GM10248 (cell line): Measurements from ENCODE around the gene ROBO1.

ENCODE experiments used
- CTCF ChIA-PET: fragments of 300-600 bp; sonication (Branson Sonifier 250); formaldehyde crosslinking; extraction: SDS; loops from one replicate; lab custom pipeline; 2021; ENCODE audit warnings: antibody characterized with exemption; lab: Yijun Ruan, JAX
- POLR2A ChIA-PET: fragments of 350-650 bp; sonication (Branson Sonifier 250); formaldehyde crosslinking; extraction: SDS; loops from one replicate; lab custom pipeline; 2020; ENCODE audit warnings: antibody characterized with exemption; lab: Yijun Ruan, JAX
- DNase-seq: peaks from one replicate; pipeline ENCODE4 v3.0.0; 2012; ENCODE audit errors: extremely low spot score
- CTCF ChIP-seq: IDR thresholded peaks from 2 replicates; pipeline ENCODE4 v1.5.1; 2012; ENCODE audit warnings: mild to moderate bottlenecking, low read depth; ENCODE audit errors: extremely low read depth, missing control alignments, control extremely low read depth

The ROBO1 gene

GRCh38 chr3:78911394-78911793 is 856.4 kb downstream of the ROBO1 start:
- ChIA-PET POLR2A (no interaction called here), CTCF (no interaction called here)
- DNase-seq, result no peak
- TF ChIP-seq CTCF, result no peak

GRCh38 chr3:78908236-78908635 is 859.6 kb downstream of the ROBO1 start:
- CTCF ChIA-PET, result interaction anchor here (1.2 kb wide), 1 partner anchor 22 kb away, joined by 3 read pairs; no protein-coding TSS in a partner anchor
- no peak for DNase-seq

GRCh38 chr3:78907367-78907766 is 860.4 kb downstream of the ROBO1 start:
- DNase-seq, result no peak
- ChIA-PET CTCF (no interaction called here), POLR2A (no interaction called here)
- no peak for TF ChIP-seq CTCF

More at GRCh38 chr3:78908236-78908635, 859.6 kb downstream of the ROBO1 start:
- POLR2A ChIA-PET, result no interaction called here
- no peak for TF ChIP-seq CTCF

GRCh38 chr3:78906930-78907329 is 860.9 kb downstream of the ROBO1 start:
- ChIA-PET CTCF (interaction anchor here (1.4 kb wide), 1 partner anchor 17 kb away, joined by 4 read pairs; no protein-coding TSS in a partner anchor), POLR2A (no interaction called here)
- DNase-seq, result no peak
- no peak for TF ChIP-seq CTCF

GRCh38 chr3:78906245-78906644 is 861.6 kb downstream of the ROBO1 start:
- TF ChIP-seq CTCF, result no peak
- ChIA-PET POLR2A (no interaction called here), CTCF (interaction anchor here (1.4 kb wide), 1 partner anchor 18 kb away, joined by 4 read pairs; no protein-coding TSS in a partner anchor)
- DNase-seq, result no peak

- no peak for DNase-seq
- TF ChIP-seq CTCF, result no peak
- ChIA-PET POLR2A (no interaction called here), CTCF (interaction anchor here (1.4 kb wide), 1 partner anchor 18 kb away, joined by 4 read pairs; no protein-coding TSS in a partner anchor)
Measured at GRCh38 chr3:78905700-78906099, 862.1 kb downstream of the ROBO1 start.

- DNase-seq, result no peak
- POLR2A ChIA-PET, result no interaction called here
- CTCF ChIA-PET, result interaction anchor here (0.8 to 1.1 kb wide), 3 partner anchors 22 to 30 kb away, joined by 3 to 4 read pairs (median 3); no protein-coding TSS in a partner anchor
- no peak for TF ChIP-seq CTCF
Measured at GRCh38 chr3:78901544-78901943, 866.3 kb downstream of the ROBO1 start.
